Hepatocyte (in vitro differentiated cells): Measurements from ENCODE around the gene FAM200A.

ENCODE experiments used
- CTCF ChIP-seq: fragments of 200-600 bp; sonication (generic); IDR thresholded peaks from 2 replicates; pipeline ENCODE4 v1.5.1; 2016; ENCODE audit warnings: antibody characterized with exemption, mild to moderate bottlenecking; ENCODE audit not compliant: poor library complexity
- EZH2 ChIP-seq: fragments of 200-600 bp; sonication (generic); IDR thresholded peaks from 2 replicates; pipeline ENCODE4 v1.6.1; 2016; ENCODE audit warnings: antibody characterized with exemption, mild to moderate bottlenecking, borderline replicate concordance
- EZH2phosphoT487 ChIP-seq: fragments of 200-600 bp; sonication (generic); IDR thresholded peaks from one replicate; pipeline ENCODE4 v1.6.1; 2018; ENCODE audit warnings: antibody characterized with exemption, mild to moderate bottlenecking, low read depth, moderate library complexity; ENCODE audit not compliant: unreplicated experiment, severe bottlenecking

GRCh38 chr7:99521399-99521798 lies 30.5 kb downstream of the FAM200A start:
- TF ChIP-seq EZH2, result no peak
- TF ChIP-seq CTCF, result no peak
- TF ChIP-seq EZH2phosphoT487, result no peak
